ENCODE measurements around the gene TEKT5.
"Not testable (repeated sequence)": the region's sequence is repeated elsewhere in the genome, so short reads cannot be mapped to it uniquely, and the experiment has no call there.

TEKT5 gene

DNA sequence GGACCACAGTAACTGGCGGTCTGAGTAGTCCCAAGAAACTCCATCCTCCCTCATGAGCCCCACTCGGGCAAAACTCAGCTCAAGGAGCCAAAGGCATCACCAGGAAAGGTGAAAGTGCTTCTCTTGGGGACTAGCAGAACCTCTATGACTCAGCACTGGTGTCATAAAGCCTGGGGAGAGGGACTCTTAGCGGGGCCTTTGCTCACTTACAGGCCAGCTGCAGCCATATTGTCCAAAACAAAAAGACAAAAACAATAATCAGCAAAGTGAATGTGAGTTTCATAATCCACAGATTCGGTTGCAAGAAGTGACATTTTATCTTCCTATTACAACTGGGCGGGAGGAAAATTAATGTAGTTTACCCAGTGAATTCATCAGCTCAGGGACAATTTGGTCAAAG is at the start of gene TEKT5:
TEKT5 (minus strand) TSS at position 101 of the 400 bp plus-strand sequence; CDS start at position 44, 57 bp downstream.
- DNase-seq (ENCODE audit: low spot score): no peak

DNA sequence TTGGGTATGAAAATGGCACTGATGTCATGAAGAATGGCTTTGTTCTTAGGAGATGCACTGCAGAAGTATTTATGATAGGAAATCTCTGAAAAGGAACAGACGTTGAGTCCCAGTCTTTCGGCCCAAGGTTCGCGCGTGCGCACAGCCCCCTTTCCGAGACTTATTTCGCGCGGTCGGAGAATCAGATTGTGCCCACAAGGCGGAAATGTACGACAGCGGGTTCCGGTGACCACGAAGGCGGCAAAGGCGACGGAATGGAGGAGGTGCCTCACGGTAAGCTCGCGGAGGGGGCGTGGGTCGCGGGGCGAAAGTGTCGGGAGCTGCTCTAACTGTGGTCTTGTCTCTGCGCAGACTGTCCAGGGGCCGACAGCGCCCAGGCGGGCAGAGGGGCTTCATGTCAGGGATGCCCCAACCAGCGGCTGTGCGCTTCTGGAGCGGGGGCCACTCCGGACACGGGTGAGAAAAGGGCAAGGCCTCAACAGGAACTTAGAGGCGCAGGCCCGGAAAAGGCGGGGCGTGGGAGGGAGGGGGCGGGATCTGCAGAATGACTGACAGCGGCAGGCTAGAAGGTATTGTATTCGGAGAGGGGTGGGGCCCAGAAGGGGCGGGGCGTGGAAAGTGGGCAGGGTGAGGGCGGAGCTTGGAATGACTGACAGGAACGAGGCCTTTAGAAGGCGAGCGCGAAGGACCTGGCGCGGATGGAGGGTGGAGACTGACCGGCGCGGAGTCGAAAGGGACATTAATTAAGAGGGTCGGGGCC is 49.1 kb upstream of the TEKT5 start, which contains the start of gene NUBP1:
NUBP1 (plus strand) TSS at position 233 of the 760 bp plus-strand sequence; CDS start at position 255, 22 bp downstream.
- DNase-seq (ENCODE audit: low spot score): peak; percentile 94

DNA sequence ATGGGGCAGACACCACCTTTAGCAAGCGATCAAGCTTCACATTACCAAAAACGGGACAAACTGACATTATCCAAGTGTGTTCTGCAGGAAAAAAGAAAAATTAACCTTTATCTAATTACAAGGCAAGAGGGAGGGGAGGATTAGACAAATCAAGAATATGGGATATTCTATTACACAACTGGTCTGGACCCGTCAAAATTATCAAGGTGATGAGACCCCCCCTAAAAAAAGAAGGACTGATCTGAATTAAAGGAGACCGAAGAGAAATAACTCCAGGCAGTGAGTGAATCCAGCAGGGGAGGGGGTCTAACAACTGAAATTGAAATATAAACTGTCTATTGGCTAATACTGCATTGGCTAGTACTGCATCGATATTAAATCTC is 48.5 kb upstream of the TEKT5 start:
- DNase-seq (ENCODE audit: low spot score): no peak

DNA sequence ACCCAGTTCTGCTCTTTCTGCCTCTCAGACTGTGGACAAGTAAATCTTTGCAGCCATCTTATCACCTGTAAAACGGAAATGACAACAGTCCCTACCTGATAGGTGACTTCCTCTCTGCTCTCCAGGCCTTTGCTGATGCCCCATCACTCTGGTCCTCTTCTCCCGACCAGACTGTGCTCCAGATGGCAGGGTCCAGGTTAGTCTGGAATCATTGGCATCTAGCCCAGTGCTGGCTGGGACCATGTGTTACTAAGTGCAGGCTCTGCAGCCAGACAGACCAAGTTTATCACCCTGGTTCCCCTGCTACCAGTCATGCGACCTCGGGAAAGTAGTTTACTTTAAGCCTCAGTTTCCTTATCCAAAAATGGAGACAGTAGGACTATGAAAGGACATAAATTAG is 47.1 kb upstream of the TEKT5 start:
- DNase-seq (ENCODE audit: low spot score): peak; percentile 65

DNA sequence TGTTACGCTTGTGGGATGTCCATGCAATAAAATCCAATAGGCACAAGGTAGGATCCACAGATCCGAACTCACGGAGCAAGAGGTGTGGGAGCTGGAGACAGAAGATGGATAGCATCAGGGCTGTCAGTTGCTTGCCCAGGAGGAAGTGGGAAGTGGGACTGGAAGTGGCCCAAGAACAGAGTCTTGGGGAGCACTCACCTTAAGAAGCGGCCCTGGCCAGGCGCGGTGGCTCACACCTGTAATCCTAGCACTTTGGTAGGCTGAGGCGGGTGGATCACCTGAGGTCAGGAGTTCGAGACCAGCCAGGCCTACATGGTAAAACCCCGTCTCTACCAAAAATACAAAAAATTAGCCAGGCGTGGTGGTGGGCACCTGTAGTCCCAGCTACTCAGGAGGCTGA is 46.5 kb upstream of the TEKT5 start:
- not testable (repeated sequence) for DNase-seq (ENCODE audit: low spot score)

DNA sequence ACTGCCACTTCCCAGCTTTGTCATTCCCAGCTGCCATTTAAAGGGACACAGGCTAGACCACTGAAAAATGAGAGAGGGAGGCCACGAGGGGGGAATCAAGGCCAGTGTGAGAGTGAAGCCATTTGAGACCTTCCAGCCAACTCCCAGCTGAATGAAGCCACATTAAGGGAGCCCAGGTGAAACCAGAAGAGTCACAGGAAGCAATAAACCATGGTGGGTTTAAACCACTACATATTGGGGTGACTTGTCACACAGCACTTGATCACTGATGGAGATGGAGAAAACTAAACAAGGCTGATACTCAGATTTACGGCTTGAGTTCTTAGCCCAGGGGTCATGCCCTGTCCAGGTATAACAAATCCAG is 46.1 kb upstream of the TEKT5 start:
- DNase-seq (ENCODE audit: low spot score): no peak

DNA sequence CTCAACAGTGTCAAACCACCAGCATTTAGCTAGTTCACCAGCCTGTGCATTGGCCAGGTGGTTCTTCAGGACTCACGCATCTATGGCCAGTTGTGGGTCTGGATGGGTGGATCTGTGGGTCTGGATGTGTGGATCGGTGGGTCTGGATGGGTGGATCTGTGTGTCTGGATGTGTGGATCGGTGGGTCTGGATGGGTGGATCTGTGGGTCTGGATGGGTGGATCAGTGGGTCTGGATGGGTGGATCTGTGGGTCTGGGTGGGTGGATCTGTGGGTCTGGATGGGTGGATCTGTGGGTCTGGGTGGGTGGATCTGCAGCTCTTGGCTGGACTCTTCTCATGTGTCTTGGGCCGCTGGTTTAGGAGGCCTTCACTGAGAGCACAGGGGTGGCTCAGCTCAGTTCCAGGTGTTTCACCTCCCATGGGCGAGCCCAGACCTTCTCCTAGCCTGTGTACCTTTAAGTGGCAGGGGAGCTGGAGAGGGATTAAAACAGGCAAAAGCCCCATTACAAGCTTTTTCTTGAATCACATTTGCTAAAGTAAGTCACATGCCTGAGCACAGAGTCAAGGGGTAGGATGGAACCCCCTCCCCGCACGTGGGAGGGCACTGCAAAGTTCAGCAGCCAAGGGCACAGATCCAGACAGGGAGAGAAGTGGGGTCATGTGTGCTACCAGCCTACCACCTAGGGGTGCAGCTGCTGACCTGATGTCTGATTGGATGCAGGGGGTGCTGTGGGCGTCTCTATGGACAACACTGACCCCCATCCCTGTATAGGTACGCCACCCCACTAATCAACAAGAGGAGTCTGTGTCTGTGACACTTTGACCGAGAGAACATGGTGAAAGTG is 45.5 kb upstream of the TEKT5 start:
- no peak for DNase-seq (ENCODE audit: low spot score)

DNA sequence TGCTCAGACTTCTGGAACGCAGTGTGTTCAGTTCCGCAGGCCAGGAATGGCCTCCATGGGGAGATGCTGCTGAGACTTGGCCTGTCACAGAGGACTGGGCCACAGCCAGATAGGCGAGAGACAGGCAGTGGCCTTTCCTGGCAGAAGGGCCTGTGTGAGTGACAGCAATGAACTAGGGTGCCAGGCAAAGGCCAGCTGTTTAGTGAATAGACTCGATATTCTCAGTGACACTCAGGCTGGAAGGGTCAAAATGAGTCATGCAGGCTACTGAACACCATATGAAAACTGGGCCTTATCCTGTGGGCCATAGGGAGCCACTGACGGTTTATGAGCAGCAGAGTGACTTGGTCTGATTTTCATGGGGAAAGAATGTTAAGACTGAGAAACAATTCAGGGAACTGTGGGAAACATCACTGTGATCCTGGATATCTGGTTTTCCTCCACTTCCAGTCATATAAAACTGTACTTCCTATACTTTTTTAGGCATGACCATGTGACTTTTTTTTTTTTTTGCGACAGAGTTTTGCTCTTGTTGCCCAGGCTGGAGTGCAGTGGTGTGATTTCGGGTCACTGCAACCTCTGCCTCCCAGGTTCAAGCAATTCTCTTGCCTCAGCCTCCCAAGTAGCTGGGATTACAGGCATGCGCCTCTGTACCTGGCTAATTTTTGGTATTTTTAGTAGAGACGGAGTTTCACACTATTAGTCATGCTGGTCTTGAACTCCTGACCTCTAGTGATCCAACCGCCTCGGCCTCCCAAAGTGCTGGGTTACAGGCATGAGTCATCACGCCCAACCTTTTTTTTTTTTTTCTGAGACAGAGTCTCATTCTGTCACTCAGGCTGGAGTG is 43.7 kb upstream of the TEKT5 start:
- DNase-seq (ENCODE audit: low spot score): no peak

DNA sequence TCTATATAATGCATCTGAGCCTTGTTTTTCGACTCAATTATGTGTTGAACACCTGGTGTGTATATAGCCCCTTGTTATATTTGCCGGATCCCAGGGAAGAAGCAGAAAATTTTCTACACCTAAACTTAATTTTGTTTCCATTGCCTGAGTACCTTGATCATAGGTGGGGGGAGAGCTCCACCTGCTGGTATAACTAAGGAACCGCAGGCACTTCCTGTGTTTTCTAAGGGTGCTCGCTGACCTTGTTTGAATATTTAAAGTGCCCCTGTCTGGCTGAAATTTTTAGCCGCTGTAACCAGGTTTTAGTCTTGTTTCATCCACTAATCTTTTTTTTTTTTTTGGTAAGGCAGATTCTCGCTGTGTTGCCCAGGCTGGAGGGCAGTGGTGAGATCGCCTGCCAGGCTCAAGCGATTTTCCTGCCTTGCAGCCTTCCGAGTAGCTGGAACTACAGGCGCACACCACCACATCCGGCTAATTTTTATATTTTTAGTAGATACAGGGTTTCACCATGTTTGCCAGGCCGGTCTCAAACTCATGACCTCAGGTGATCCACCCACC is 42.4 kb upstream of the TEKT5 start:
- DNase-seq (ENCODE audit: low spot score): peak; percentile 61

DNA sequence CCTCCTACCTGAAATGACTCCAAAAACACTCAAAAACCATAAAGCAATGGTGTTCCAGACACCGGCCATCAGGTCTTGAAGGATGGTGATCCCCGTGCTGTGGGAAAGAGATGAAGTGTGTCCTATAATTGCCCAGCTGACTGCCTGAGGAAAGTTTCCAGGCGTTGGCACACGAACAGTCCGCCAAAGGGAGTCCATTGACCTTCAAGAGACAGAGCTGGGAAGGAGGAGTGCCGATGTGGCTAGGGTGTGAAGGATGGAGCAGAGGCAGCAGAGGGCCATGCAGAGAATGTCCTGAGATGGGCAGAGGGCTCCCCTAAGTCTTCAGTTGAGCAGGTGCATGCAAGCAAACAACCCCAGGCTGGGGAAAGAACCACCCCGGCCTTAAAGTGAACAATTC is 37.1 kb upstream of the TEKT5 start:
- DNase-seq (ENCODE audit: low spot score): no peak

DNA sequence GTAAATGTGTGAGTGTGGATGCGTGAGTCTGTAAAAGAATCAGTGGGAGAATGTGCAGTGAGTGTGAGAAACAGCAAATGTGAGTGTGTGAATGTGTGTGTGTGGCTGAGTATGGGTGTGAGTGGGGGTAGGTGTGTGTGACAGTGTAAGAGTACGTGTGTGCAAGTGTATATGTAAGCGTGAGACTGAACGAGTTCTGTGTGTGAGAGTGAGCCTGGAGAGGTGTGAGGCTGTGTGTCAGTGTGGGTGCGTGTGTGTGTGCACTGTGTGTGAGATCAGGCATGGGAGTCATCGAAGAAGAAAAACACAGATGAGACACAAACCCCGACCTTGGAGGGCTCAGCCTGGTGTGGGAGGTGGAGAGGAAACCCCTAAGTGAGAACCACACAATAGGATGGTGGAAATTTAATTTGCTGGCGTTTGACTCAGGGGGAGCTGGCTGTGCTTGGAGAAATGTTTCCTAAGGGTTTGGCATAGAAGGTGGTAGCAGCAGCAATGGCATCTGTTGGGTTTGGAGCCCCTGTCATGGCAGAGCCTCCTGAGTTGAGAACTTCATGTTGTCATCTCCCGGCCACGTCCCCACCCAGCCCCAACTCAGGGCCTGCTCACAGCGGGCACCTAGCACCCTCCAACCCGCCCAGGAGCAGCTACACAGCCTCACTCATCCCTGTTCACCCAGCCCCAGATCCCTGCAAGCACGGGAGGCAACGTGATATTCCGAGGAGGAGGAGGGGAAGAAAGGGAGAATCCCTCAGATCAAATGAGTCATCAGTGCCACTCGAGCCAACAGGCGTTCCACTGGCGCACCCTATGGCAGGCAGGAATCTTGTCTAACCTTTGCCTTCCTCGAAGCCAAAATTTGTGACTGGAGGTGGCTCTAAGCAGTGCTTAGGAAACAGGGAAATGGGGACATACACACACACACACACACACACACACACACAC is 34.6 kb upstream of the TEKT5 start:
- DNase-seq (ENCODE audit: low spot score): peak; percentile 49

DNA sequence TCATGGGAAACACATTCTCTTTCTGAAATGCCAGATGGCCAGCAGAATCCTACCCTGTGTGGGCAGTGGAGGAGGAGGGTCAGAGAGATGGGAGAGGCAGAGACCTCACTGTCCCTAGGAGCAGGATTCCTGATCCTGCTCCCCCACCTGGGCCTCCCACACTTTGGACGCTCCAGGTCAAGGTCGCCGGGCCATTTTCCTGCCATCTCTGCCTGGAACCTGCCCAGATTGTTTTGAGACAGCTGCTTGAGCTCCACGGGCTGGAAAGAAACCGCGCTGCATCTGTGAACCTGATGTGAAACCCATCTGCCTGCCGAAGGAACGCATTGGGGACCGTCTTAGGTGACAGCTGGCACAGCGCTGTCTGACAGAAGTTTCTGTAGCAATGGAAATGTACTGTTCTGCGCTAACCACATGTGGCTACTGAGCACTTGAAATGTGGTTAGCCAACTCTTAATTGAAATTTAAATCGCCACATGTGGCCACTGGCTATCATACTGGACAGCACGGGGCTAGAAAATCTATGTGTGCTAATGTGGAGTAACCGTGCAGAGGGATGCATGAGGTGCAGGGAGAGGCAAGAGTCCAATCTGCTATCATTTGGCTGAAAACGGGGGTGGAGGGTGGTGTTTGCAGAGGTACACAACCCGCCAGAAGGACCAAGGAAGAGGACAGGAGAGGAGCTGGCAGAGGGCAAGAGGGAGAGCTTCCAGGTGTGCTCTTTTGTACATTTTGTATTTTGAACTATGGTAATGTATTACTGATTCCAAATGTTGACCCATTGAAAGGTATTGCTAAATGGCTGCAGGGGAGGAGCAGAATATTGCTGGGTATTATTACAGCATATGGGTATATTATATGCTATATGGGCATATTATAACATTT is 33.5 kb upstream of the TEKT5 start:
- DNase-seq (ENCODE audit: low spot score): peak; percentile 63

DNA sequence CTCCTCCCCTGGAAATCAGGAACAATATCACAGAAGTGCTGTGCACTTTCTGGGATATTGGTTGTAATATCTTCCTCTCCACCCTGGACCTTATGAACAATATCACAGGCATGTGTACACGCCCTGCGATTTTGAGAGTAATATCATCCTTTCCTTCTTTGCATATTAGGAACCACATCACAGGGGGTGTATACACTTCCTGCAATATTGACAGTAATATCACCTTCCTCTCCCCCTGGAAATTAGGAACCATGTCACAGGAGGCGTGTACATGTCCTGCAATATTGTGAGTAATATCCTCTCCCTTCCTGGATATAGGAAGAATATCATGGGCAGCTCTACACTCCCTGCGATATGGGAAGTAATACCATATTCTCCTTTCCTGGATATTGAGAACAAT is 14.2 kb upstream of the TEKT5 start:
- DNase-seq (ENCODE audit: low spot score): no peak

DNA sequence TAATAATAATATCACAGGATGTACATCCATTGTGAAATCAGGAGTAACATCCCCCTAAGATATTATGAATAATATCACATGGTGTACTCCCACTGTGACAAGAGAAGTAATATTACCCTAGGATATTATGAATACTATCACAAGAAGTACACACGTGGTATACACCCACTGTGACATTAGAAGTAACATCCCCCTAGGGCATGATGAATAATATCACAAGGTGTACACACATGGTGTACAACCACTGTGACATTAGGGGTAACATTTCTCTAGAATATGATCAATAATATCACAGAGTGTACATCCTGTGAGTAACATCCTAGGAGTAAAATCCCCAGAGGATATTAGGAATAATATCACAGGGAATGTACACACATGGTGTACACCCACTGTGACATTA is 5.0 kb upstream of the TEKT5 start:
- no peak for DNase-seq (ENCODE audit: low spot score)

DNA sequence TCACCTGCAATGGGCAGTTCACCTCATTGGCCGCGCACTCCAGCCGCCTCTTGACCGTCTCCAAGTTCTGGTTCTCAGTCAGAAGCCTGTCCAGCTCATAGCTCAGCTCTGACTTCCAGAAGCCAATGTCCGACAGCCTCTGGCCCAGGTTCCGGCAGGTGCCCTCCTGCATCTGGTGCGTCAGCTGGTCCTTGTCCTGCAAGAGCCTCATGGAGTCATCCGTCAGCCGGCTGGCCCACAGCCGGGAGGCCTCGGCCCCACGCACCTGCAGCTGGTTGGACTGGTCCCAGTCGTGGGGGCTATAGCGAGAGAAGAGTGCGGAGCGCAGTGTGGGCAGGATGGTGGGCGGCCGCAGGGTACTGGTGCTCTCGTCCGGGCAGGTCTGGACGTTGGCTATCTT is 424 bp downstream of the TEKT5 start:
- no peak for DNase-seq (ENCODE audit: low spot score)

DNA sequence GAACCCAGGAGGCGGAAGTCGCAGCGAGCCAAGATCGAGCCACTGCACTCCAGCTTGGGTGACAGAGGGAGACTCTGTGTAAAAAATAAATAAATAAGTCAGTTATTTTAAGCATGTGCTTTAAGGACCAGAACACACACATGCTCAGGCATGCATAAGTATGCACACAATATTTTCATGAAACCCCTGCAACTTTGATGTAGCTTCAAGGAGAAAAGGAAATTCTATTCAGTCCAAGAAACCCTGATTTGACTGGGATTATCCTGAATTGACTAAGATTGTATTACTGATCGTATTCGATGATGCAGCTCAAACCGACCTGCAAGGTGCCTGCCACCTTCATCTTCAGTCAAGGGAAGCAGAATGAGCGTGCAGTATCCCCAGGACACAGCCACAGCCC is 841 bp downstream of the TEKT5 start:
- DNase-seq (ENCODE audit: low spot score): no peak

DNA sequence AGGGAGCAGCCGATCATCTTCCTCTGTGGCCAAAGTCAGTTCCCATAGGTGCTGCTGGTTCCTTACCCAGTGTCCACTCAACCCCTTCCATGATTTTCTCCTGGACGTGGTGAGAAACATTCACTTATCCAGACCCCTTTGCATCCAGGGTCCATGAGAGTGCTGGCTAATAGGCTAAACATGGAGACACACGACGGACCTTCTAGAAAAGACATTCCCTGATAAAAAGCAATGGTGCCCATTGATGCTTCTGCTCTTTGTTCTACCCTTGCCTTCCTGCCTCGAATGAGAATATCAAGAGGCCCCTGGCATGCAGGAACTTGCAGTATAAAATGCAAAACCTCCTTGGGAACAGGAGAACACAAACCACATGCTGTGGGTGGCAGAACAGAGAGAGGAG is 2.3 kb downstream of the TEKT5 start:
- no peak for DNase-seq (ENCODE audit: low spot score)

DNA sequence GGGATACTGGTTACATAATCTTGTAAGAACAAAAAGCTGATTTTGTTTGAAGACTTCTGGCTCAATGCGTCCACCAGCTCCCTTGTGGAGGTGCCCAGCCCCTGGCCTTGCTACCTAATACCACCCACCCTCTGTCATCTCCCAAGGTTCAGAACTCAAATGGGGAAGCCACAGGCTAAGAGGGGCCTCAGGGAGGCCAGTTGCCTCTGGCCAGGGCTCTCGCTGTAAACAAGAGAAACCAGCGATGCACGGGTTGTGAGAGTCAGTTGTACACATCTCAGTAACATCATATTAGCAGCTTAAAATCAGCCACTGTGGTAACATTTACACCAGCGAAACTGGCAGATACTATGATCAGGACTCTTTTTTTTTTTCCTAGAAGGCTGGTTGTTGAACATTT is 6.0 kb downstream of the TEKT5 start:
- DNase-seq (ENCODE audit: low spot score): no peak

DNA sequence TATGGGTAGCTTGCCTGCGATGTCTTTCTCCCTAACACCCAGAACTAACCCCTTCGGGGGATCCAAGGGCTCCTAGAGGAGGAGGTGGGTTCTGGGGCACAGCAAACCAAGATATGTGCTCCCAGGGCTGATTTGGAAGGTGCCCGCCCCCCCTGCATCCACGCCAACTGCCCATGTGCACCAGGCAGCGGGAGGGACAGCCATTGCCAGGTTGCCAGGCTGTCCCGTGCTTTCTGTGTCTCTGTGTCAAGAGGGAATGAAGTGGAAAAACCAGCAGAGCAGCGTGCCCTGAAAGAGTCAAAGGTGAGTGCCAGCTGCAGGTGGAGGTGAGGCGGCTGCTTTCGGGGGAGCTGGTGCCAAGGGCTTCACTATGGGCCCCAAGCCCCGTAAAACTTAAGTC is 6.4 kb downstream of the TEKT5 start:
- DNase-seq (ENCODE audit: low spot score): no peak

DNA sequence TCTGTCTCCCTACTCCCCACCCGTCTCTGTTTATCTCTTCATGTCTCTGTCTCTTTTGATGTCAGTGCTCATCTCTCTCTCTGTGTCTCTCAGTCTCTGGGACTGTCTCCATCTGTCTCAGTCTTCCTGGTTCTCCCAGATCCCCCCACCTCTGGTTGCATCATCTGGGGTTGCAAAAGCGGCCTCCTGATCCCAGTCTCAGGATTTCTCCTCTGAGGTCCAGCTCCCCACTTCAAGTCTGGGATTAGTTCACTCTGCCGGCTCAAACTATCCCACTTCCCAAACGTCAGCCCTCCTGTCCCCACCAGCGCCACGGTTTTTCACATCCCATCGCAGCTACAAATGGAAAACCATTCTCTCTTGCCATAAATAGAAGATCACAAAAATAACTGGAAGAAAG is 9.0 kb downstream of the TEKT5 start:
- no peak for DNase-seq (ENCODE audit: low spot score)
